K562 (cell line): Measurements from ENCODE around the gene ZNF26. TPM values are rescaled to one million over a fixed set of nuclear protein-coding genes. Genes with fewer than 3 reads are reported as not detected.
A peak's percentile ranks its signal among the peaks of the same experiment; 100 is the strongest.

Experiments
- ATAC-seq: fragments of 200-7000 bp; cut with Tn5 transposase; 3 replicates; pipeline ENCODE4 v1.9.1; 2020; ENCODE audit warnings: moderate library complexity
- BruUV-seq: library from RNA; stranded (reverse); fragments of 400-500 nt; replicated peaks from 2 replicates; lab custom pipeline; 2021; lab: Mats Ljungman, UMichigan
- CTCF ChIA-PET: fragments of 300-600 bp; formaldehyde crosslinking; extraction: SDS; loops from one replicate; lab custom pipeline; 2021; ENCODE audit warnings: low intra/inter-chr PET ratio; lab: Yijun Ruan, JAX
- POLR2A ChIA-PET: fragments of 300-600, 350-650 bp; sonication (Branson Sonifier 250); formaldehyde crosslinking; extraction: SDS; loops from one replicate; lab custom pipeline; 2021; ENCODE audit warnings: antibody characterized with exemption, inconsistent platforms; lab: Yijun Ruan, JAX
- DNase-seq, 4 experiments: peaks; one replicate each; pipeline versions ENCODE4 v3.0.0 to v3.0.0-alpha.2; 2011 to 2018; ENCODE audit warnings: low spot score in 3 of 4, mixed read lengths in 3 of 4; ENCODE audit errors: extremely low read depth in 1 of 4
- FAIRE-seq: peaks from 2 replicates; lab custom pipeline; 2011; peaks lifted over from hg19 to GRCh38; lab: Jason Lieb, UNC
- H2AFZ ChIP-seq: 2 replicates; pipeline ENCODE4 v1.6.0; 2011; ENCODE audit warnings: low read depth, low read length, control low read depth, inconsistent platforms
- H3K27ac ChIP-seq: fragments of 200-600 bp; 3 replicates; pipeline ENCODE4 v1.8.0; 2011; ENCODE audit warnings: low read depth, mild to moderate bottlenecking, control low read depth, inconsistent platforms, low read length, moderate library complexity, mixed read lengths; ENCODE audit errors: extremely low read depth
- H3K27me3 ChIP-seq, 2 experiments: fragments of 300-600 bp in 1 of 2; 2 replicates in 1 of 2; 3 replicates in 1 of 2; pipeline versions ENCODE4 v1.6.0 to v1.8.0; 2011; ENCODE audit warnings: inconsistent platforms in 2 of 2, low read length in 2 of 2, mild to moderate bottlenecking in 1 of 2, mixed read lengths in 1 of 2, moderate library complexity in 1 of 2; ENCODE audit not compliant: control insufficient read depth in 2 of 2, insufficient read depth in 2 of 2
- H3K36me3 ChIP-seq: fragments of 300-600 bp; 3 replicates; pipeline ENCODE4 v1.8.0; 2011; ENCODE audit warnings: mild to moderate bottlenecking, low read length, inconsistent platforms; ENCODE audit not compliant: control insufficient read depth, insufficient read depth
- H3K4me1 ChIP-seq, 2 experiments: fragments of 200-600 bp in 1 of 2; replicated peaks in 1 of 2; 2 replicates in 1 of 2; 3 replicates in 1 of 2; pipeline versions ENCODE4 v1.5.1 to v1.8.0; 2011; ENCODE audit warnings: inconsistent platforms in 2 of 2, low read length in 2 of 2, mild to moderate bottlenecking in 1 of 2, mixed read lengths in 1 of 2, moderate library complexity in 1 of 2; ENCODE audit not compliant: control insufficient read depth in 2 of 2, insufficient read depth in 2 of 2
- H3K4me2 ChIP-seq: 2 replicates; pipeline ENCODE4 v1.6.1; 2011; ENCODE audit warnings: low read length, control low read depth, inconsistent platforms, mixed read lengths; ENCODE audit not compliant: insufficient read depth
- H3K4me3 ChIP-seq: fragments of 200-600 bp; sonication (generic), shearing (Covaris generic); 2 replicates; pipeline ENCODE4 v1.5.1; 2016; ENCODE audit warnings: control low read depth, inconsistent platforms
- H3K79me2 ChIP-seq: fragments of 200-600 bp; 3 replicates; pipeline ENCODE4 v1.8.0; 2011; ENCODE audit warnings: low read length, inconsistent platforms; ENCODE audit not compliant: control insufficient read depth, insufficient read depth
- H3K9ac ChIP-seq, 2 experiments: 2 replicates each; pipeline versions ENCODE4 v1.6.0 to v1.6.1; 2011; ENCODE audit warnings: low read depth in 2 of 2, low read length in 2 of 2, control low read depth in 1 of 2, inconsistent platforms in 1 of 2, mild to moderate bottlenecking in 1 of 2, mixed read lengths in 1 of 2; ENCODE audit not compliant: insufficient read depth in 1 of 2
- H3K9me1 ChIP-seq: one replicate; pipeline ENCODE4 v1.6.0; 2011; ENCODE audit warnings: inconsistent platforms, mild to moderate bottlenecking, low read length, moderate library complexity; ENCODE audit not compliant: control insufficient read depth, insufficient read depth
- H3K9me3 ChIP-seq: replicated peaks from 2 replicates; pipeline ENCODE4 v1.5.1; 2011; ENCODE audit warnings: low read depth, low read length, inconsistent platforms; ENCODE audit not compliant: control insufficient read depth, insufficient read depth
- H4K20me1 ChIP-seq: replicated peaks from 2 replicates; pipeline ENCODE4 v1.6.1; 2011; ENCODE audit warnings: low read length, inconsistent platforms, mixed read lengths; ENCODE audit not compliant: control insufficient read depth, insufficient read depth
- CBX1 ChIP-seq: sonication (generic); IDR thresholded peaks from 2 replicates; pipeline ENCODE4 v1.6.1; 2016; ENCODE audit warnings: antibody characterized with exemption, low read depth, mild to moderate bottlenecking
- CBX3 ChIP-seq, 2 experiments: IDR thresholded peaks; 1 replicate in 1 of 2; 2 replicates in 1 of 2; pipeline ENCODE4 v1.6.1; 2012; ENCODE audit warnings: inconsistent platforms in 2 of 2, low read length in 2 of 2, borderline replicate concordance in 1 of 2, control low read depth in 1 of 2
- CBX5 ChIP-seq: IDR thresholded peaks from 2 replicates; pipeline ENCODE4 v1.6.1; 2014; ENCODE audit warnings: low read depth, borderline replicate concordance
- ELF2 ChIP-seq: fragments of 250-450 bp; sonication (Bioruptor Pico); IDR thresholded peaks from 2 replicates; pipeline ENCODE4 v1.5.0; 2021; ENCODE audit warnings: mild to moderate bottlenecking
- FOXJ2 ChIP-seq: fragments of 200-800 bp; sonication (Bioruptor generic); IDR thresholded peaks from 2 replicates; pipeline ENCODE4 v1.6.1; 2016; ENCODE audit warnings: missing genetic modification characterization, missing compliant biosample characterization
- FOXJ3 ChIP-seq: sonication (generic); formaldehyde crosslinking; IDR thresholded peaks from 2 replicates; pipeline ENCODE4 v1.4.0; 2020; ENCODE audit warnings: mild to moderate bottlenecking, missing genetic modification reagents
- FOXM1 ChIP-seq, 2 experiments: fragments of 450-650 bp in 1 of 2; sonication (generic) in 1 of 2; formaldehyde crosslinking in 1 of 2; IDR thresholded peaks; 2 replicates each; pipeline versions ENCODE4 v1.6.1 to v1.9.0; 2017 to 2022; ENCODE audit warnings: low read depth in 2 of 2, mild to moderate bottlenecking in 2 of 2, missing genetic modification reagents in 1 of 2, moderate library complexity in 1 of 2
- NONO ChIP-seq, 2 experiments: fragments of 200-400 bp in 1 of 2; fragments of 450-650 bp in 1 of 2; formaldehyde crosslinking in 1 of 2; IDR thresholded peaks; 2 replicates each; pipeline ENCODE4 v1.6.1; 2017; ENCODE audit warnings: low read depth in 2 of 2, mild to moderate bottlenecking in 2 of 2, moderate library complexity in 2 of 2, low read length in 1 of 2
- TRIM24 ChIP-seq, 2 experiments: fragments of 450-650 bp; IDR thresholded peaks; 2 replicates each; pipeline ENCODE4 v1.6.1; 2016
- TRIM28 ChIP-seq: fragments of 450-650 bp; IDR thresholded peaks from 2 replicates; pipeline ENCODE4 v1.6.1; 2017
- WHSC1 ChIP-seq: IDR thresholded peaks from one replicate; pipeline ENCODE4 v1.6.1; 2012; ENCODE audit warnings: low read length, control low read depth, inconsistent platforms
- ZFX ChIP-seq: sonication (generic); formaldehyde crosslinking; IDR thresholded peaks from 2 replicates; pipeline ENCODE4 v1.8.0; 2022; ENCODE audit warnings: mild to moderate bottlenecking, missing genetic modification reagents, moderate library complexity
- ZNF12 ChIP-seq: sonication (generic); formaldehyde crosslinking; IDR thresholded peaks from 2 replicates; pipeline ENCODE4 v1.4.0; 2020; ENCODE audit warnings: mild to moderate bottlenecking, missing genetic modification reagents
- ZNF274 ChIP-seq: IDR thresholded peaks from 2 replicates; pipeline ENCODE4 v1.6.1; 2011; ENCODE audit warnings: low read depth, mild to moderate bottlenecking, low read length, moderate library complexity, borderline replicate concordance
- ZNF280A ChIP-seq: fragments of 450-650 bp; IDR thresholded peaks from 2 replicates; pipeline ENCODE4 v1.6.1; 2018; ENCODE audit warnings: mild to moderate bottlenecking, low read depth; ENCODE audit not compliant: partially characterized antibody
- ZNF75A ChIP-seq: fragments of 450-650 bp; formaldehyde crosslinking; IDR thresholded peaks from 2 replicates; pipeline ENCODE4 v1.4.0; 2020; ENCODE audit warnings: mild to moderate bottlenecking
- WGBS: fragments of 100-300 bp; shearing (Covaris generic); methylation state at CpG from one replicate; pipeline ENCODE4 v1.1.6; 2016; ENCODE audit warnings: low coverage, mixed read lengths; ENCODE audit not compliant: insufficient coverage; ENCODE audit errors: missing lambda C conversion rate; 5-methylcytosine and 5-hydroxymethylcytosine counted together
- in situ Hi-C: fragments of 300-500 bp; cut with MboI; formaldehyde crosslinking; loops from 4 replicates; pipeline ENCODE4 v1.15.0; 2018; ENCODE audit warnings: inconsistent platforms, mixed read lengths
- intact Hi-C: fragments of 100-400 bp; cut with micrococcal nuclease; formaldehyde crosslinking; loops from 2 replicates; pipeline ENCODE4 v1.14.2; 2022
- polyA plus RNA-seq, 8 experiments: library from polyadenylated mRNA; depleted of rRNA in 4 of 8; stranded (reverse) in 5 of 8; unstranded in 3 of 8; fragments of >200 nt; fragmentation: Nextera tagmentation in 2 of 8; fragmentation: Illumina TruSeq in 1 of 8; extraction: Ambion mirVana in 2 of 8; extraction: Trizol in 1 of 8; gene quantifications; 2 replicates each; pipeline versions ENCODE4 v1.2.1 to v1.2.3, GENCODE V29; 2011 to 2014; ENCODE audit warnings: inconsistent platforms in 1 of 8, missing spikeins in 1 of 8
- total RNA-seq, 7 experiments: library from RNA; depleted of rRNA in 6 of 7; stranded (reverse); fragments of >200 nt in 6 of 7; fragmentation: Illumina TruSeq in 2 of 7; extraction: Trizol in 2 of 7; gene quantifications; 2 replicates each; pipeline versions ENCODE4 v1.2.1 to v1.2.3, GENCODE V29; 2011 to 2021; ENCODE audit warnings: low replicate concordance in 1 of 7
- TF ChIP-seq, protein P1 (sequence below): conservative IDR thresholded peaks from 2 replicates; pipeline ENCODE4 v1.6.1; 2011; ENCODE audit warnings: low read depth, mild to moderate bottlenecking, low read length; ENCODE audit not compliant: control insufficient read depth
- TF ChIP-seq, protein P2 (sequence below): fragments of 250-450 bp; sonication (Bioruptor Pico); IDR thresholded peaks from 2 replicates; pipeline ENCODE4 v1.5.1; 2021; ENCODE audit warnings: mild to moderate bottlenecking

ZNF26 gene
- total and polyA plus RNA-seq, 9 of the 15 experiments (the other 6 are each of a cell fraction or from before 2014, with no cell fraction given), result 1.2 to 14.1 (median 8.0) TPM

DNA sequence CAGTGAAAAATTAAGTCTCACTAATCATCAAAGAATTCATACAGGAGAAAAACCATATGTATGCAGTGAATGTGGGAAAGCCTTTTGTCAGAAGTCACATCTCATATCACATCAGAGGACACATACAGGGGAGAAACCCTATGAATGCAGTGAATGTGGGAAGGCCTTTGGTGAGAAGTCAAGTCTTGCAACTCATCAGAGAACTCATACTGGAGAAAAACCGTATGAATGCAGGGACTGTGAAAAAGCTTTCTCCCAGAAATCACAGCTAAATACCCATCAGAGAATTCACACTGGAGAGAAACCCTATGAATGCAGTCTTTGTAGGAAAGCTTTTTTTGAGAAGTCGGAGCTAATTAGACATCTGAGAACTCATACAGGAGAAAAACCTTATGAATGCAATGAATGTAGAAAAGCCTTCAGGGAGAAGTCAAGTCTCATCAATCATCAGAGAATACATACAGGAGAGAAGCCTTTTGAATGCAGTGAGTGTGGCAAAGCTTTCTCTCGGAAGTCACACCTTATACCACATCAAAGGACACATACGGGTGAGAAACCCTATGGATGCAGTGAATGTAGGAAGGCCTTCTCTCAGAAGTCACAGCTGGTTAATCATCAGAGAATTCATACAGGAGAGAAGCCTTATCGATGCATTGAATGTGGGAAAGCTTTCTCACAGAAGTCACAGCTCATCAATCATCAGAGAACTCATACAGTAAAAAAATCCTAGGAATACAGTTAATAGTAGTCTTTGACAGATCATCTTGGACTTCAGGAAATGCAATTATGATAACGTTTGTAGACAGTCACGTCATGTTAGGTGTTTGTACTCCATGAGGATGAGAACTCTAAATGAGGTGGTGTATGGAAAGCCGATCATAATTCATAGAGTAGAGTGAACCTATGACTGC lies 72.3 kb downstream of the ZNF26 start:
- WGBS, result 46% methylated on average over 8 of the region's 8 CpGs
- Histone ChIP-seq H3K9me3 (peaks cover 56% of the 10 kb centered on the region), H3K9me1 (no peaks in the 10 kb centered on the region), H4K20me1 (no peaks in the 10 kb centered on the region), H3K79me2 (no peaks in the 10 kb centered on the region), H3K27me3 (no peaks in the 10 kb centered on the region), H3K4me3 (no peak overlapping the region), H3K4me2 (no peak overlapping the region), H3K36me3 (peaks cover 10% of the 10 kb centered on the region; the same call in 2 of the 3 replicates), H2AFZ (no peak overlapping the region), H3K27ac (no peak overlapping the region), H3K9ac (no peak overlapping the region), H3K4me1 (no peaks in the 10 kb centered on the region)
- ChIA-PET CTCF (no interaction called here), POLR2A (no interaction called here)
- DNase-seq, result no peak
- ATAC-seq, result no peak
- in situ Hi-C loops (no loop called here), intact Hi-C loops (no loop called here)
- no peak for FAIRE-seq
- BruUV-seq, result no TSS peak
- TF ChIP-seq ZNF280A (peak; percentile 57), TRIM28 (peak; percentile 98), TRIM24 (IDR thresholded peaks at IDR 0.05) (peak in 1 of 2 experiments; percentile 77; a peak in 2 of 4 replicates), FOXM1 (IDR thresholded peaks at IDR 0.05; ENCODE audit: low read depth) (no peak), FOXM1 (CRISPR knock-in tag; IDR thresholded peaks at IDR 0.05; ENCODE audit: low read depth) (no peak), ZFX (CRISPR knock-in tag) (no peak), WHSC1 (no peak), ZNF12 (no peak), CBX1 (peak; percentile 15; the same call in 1 of the 2 replicates), FOXJ2 (tag) (no peak), NONO (IDR thresholded peaks at IDR 0.05; ENCODE audit: low read depth in 2 of 2, low read length in 1 of 2) (no peak), CBX5 (peak; percentile 52), ZNF274 (peak; percentile 100), ZNF75A (CRISPR knock-in tag) (peak; percentile 92), ELF2 (CRISPR knock-in tag) (no peak), CBX3 (IDR thresholded peaks at IDR 0.05; ENCODE audit: borderline replicate concordance in 1 of 2, low read length in 2 of 2) (peak in 1 of 2 experiments; percentile 22; a peak in 1 of 3 replicates), FOXJ3 (CRISPR knock-in tag) (no peak)
- TF ChIP-seq, protein P1, sequence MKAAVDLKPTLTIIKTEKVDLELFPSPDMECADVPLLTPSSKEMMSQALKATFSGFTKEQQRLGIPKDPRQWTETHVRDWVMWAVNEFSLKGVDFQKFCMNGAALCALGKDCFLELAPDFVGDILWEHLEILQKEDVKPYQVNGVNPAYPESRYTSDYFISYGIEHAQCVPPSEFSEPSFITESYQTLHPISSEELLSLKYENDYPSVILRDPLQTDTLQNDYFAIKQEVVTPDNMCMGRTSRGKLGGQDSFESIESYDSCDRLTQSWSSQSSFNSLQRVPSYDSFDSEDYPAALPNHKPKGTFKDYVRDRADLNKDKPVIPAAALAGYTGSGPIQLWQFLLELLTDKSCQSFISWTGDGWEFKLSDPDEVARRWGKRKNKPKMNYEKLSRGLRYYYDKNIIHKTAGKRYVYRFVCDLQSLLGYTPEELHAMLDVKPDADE, result peak; percentile 54
- TF ChIP-seq, protein P2, sequence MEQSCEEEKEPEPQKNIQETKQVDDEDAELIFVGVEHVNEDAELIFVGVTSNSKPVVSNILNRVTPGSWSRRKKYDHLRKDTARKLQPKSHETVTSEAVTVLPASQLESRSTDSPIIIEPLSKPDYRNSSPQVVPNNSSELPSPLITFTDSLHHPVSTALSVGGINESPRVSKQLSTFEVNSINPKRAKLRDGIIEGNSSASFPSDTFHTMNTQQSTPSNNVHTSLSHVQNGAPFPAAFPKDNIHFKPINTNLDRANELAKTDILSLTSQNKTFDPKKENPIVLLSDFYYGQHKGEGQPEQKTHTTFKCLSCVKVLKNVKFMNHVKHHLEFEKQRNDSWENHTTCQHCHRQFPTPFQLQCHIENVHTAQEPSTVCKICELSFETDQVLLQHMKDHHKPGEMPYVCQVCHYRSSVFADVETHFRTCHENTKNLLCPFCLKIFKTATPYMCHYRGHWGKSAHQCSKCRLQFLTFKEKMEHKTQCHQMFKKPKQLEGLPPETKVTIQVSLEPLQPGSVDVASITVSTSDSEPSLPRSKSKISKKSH, result peak; percentile 32; the same call in 1 of the 2 replicates
